Gastroesophageal sphincter (tissue), 3 donors: ENCODE measurements around the gene ARL16.

Experiments used
- EP300 ChIP-seq: sonication (generic); formaldehyde crosslinking; IDR thresholded peaks from one replicate; pipeline ENCODE4 v1.6.1; 2017; ENCODE audit warnings: antibody characterized with exemption, mild to moderate bottlenecking
- POLR2A ChIP-seq, 2 donors: fragments of 450-650 bp; IDR thresholded peaks; one replicate each; pipeline ENCODE4 v1.6.1; 2017; ENCODE audit warnings: antibody characterized with exemption in 2 of 2, mild to moderate bottlenecking in 2 of 2, moderate library complexity in 1 of 2
- POLR2AphosphoS5 ChIP-seq: sonication (generic); formaldehyde crosslinking; IDR thresholded peaks from one replicate; pipeline ENCODE4 v1.6.1; 2017; ENCODE audit warnings: antibody characterized with exemption
- TF ChIP-seq, protein P1 (sequence below), 4 experiments: fragments of 200-600 bp in 2 of 4; fragments of 450-650 bp in 2 of 4; sonication (generic) in 1 of 4; IDR thresholded peaks; one replicate each; pipeline ENCODE4 v1.5.1; 2017 to 2019; ENCODE audit warnings: antibody characterized with exemption in 4 of 4, mild to moderate bottlenecking in 2 of 4, moderate library complexity in 2 of 4

DNA sequence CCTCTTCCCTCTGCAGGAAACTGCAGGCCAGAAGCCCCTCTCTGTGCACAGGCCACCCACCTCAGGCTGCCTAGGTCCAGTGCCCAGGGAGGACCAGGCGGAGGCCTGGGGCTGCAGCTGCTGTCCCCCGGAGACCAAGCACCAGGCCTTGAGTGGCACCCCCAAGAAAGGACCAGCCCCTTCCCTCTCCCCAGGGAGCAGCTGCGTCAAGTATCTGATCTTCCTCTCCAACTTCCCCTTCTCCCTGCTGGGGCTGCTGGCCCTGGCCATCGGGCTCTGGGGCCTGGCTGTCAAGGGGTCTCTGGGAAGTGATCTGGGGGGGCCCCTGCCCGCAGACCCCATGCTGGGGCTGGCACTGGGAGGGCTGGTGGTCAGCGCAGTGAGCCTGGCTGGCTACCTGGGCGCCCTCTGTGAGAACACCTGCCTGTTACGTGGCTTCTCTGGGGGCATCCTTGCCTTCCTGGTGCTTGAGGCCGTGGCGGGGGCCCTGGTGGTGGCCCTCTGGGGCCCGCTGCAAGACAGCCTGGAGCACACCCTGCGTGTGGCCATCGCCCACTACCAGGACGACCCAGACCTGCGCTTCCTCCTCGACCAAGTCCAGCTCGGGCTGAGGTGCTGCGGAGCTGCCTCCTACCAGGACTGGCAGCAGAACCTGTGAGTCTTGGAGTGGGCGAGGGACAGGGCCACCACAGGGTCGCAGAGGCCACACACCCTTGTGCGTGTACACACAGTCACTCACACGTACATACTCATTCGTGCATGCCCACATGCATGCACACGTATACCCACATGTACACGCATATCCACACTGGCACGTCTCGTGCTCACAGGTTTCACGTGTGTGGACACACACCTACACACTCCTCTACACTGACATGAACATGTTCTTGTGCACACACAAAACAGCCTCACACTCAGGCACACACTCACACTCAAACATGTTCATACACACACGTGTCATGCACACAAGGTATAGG lies 38.3 kb downstream of the ARL16 start:
- TF ChIP-seq POLR2A (IDR thresholded peaks at IDR 0.05) (no peak), POLR2AphosphoS5 (no peak), EP300 (no peak)
- TF ChIP-seq, protein P1, sequence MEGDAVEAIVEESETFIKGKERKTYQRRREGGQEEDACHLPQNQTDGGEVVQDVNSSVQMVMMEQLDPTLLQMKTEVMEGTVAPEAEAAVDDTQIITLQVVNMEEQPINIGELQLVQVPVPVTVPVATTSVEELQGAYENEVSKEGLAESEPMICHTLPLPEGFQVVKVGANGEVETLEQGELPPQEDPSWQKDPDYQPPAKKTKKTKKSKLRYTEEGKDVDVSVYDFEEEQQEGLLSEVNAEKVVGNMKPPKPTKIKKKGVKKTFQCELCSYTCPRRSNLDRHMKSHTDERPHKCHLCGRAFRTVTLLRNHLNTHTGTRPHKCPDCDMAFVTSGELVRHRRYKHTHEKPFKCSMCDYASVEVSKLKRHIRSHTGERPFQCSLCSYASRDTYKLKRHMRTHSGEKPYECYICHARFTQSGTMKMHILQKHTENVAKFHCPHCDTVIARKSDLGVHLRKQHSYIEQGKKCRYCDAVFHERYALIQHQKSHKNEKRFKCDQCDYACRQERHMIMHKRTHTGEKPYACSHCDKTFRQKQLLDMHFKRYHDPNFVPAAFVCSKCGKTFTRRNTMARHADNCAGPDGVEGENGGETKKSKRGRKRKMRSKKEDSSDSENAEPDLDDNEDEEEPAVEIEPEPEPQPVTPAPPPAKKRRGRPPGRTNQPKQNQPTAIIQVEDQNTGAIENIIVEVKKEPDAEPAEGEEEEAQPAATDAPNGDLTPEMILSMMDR (IDR thresholded peaks at IDR 0.05) = no peak
